Mesothelial cell of epicardium (in vitro differentiated cells): ENCODE measurements around the gene KLHL11. TPM values are rescaled to one million over a fixed set of nuclear protein-coding genes. Genes with fewer than 3 reads are reported as not detected.
A peak's percentile ranks its signal among the peaks of the same experiment; 100 is the strongest.

Experiments used
- DNase-seq, 2 experiments: peaks; one replicate each; pipeline ENCODE4 v3.0.0; 2021; ENCODE audit warnings: low spot score in 2 of 2; ENCODE audit not compliant: unreplicated experiment in 2 of 2
- H3K27ac Mint-ChIP-seq: 2 replicates; pipeline ENCODE4 v1.8.0; 2021; ENCODE audit warnings: mixed read lengths
- H3K27me3 Mint-ChIP-seq: 2 replicates; pipeline ENCODE4 v1.8.0; 2021; ENCODE audit warnings: low read depth, mixed read lengths
- H3K36me3 Mint-ChIP-seq: 2 replicates; pipeline ENCODE4 v1.8.0; 2021; ENCODE audit warnings: mixed read lengths
- H3K4me1 Mint-ChIP-seq: 2 replicates; pipeline ENCODE4 v1.8.0; 2021; ENCODE audit warnings: mixed read lengths
- H3K4me3 Mint-ChIP-seq: 2 replicates; pipeline ENCODE4 v1.8.0; 2021; ENCODE audit warnings: mild to moderate bottlenecking, moderate library complexity, mixed read lengths
- H3K9me3 Mint-ChIP-seq: 2 replicates; pipeline ENCODE4 v1.8.0; 2021; ENCODE audit warnings: mixed read lengths
- CTCF ChIP-seq: fragments of 200-600 bp; sonication (generic); IDR thresholded peaks from one replicate; pipeline ENCODE4 v1.5.0; 2021; ENCODE audit warnings: antibody characterized with exemption; ENCODE audit not compliant: unreplicated experiment
- total RNA-seq: library from RNA; stranded (reverse); gene quantifications from 3 replicates; pipeline ENCODE4 v1.2.1, GENCODE V29; 2021

The KLHL11 gene
- total RNA-seq, 1 donor from 2014 or later: 21.9 TPM

- Mint-ChIP-seq H3K9me3 (no peaks in the 10 kb centered on the region), H3K27ac (no peak overlapping the region), H3K27me3 (no peaks in the 10 kb centered on the region), H3K4me1 (no peaks in the 10 kb centered on the region), H3K36me3 (peaks cover 21% of the 10 kb centered on the region), H3K4me3 (no peak overlapping the region)
- no peak for DNase-seq
- no peak for TF ChIP-seq CTCF
Measured at GRCh38 chr17:41825175-41825845, 39.9 kb downstream of the KLHL11 start.

GRCh38 chr17:41824086-41824485 lies 41.1 kb downstream of the KLHL11 start:
- Mint-ChIP-seq H3K27ac (no peak overlapping the region), H3K27me3 (no peaks in the 10 kb centered on the region), H3K4me3 (no peak overlapping the region), H3K9me3 (no peaks in the 10 kb centered on the region), H3K4me1 (no peaks in the 10 kb centered on the region), H3K36me3 (peaks cover 15% of the 10 kb centered on the region)
- no peak for TF ChIP-seq CTCF
- DNase-seq: no peak

- no peak for TF ChIP-seq CTCF
- H3K36me3 Mint-ChIP-seq: peaks cover 12% of the 10 kb centered on the region
Measured at GRCh38 chr17:41823580-41823979, 41.6 kb downstream of the KLHL11 start.

GRCh38 chr17:41823141-41823524 lies 42.1 kb downstream of the KLHL11 start:
- no peak overlapping the region for H3K27ac Mint-ChIP-seq
- no peaks in the 10 kb centered on the region for H3K4me1 Mint-ChIP-seq
- TF ChIP-seq CTCF: no peak
- no peak for DNase-seq
- no peak overlapping the region for H3K4me3 Mint-ChIP-seq
- H3K9me3 Mint-ChIP-seq: no peaks in the 10 kb centered on the region
- H3K36me3 Mint-ChIP-seq: peaks cover 14% of the 10 kb centered on the region
- H3K27me3 Mint-ChIP-seq: no peaks in the 10 kb centered on the region

More at GRCh38 chr17:41823580-41823979, 41.6 kb downstream of the KLHL11 start:
- Mint-ChIP-seq H3K27ac (no peak overlapping the region), H3K4me1 (no peaks in the 10 kb centered on the region), H3K27me3 (no peaks in the 10 kb centered on the region), H3K9me3 (no peaks in the 10 kb centered on the region), H3K4me3 (no peak overlapping the region)
- no peak for DNase-seq

GRCh38 chr17:41822216-41823140 lies 42.7 kb downstream of the KLHL11 start:
- no peaks in the 10 kb centered on the region for H3K27me3 Mint-ChIP-seq
- TF ChIP-seq CTCF: no peak
- no peak overlapping the region for H3K4me3 Mint-ChIP-seq
- no peaks in the 10 kb centered on the region for H3K4me1 Mint-ChIP-seq
- peak overlapping the region; percentile 59 for H3K27ac Mint-ChIP-seq
- no peaks in the 10 kb centered on the region for H3K9me3 Mint-ChIP-seq
- H3K36me3 Mint-ChIP-seq: peaks cover 10% of the 10 kb centered on the region
- DNase-seq: no peak
